GM21717 (cell line): Measurements from ENCODE around the gene CIDEA.
A peak's percentile ranks its signal among the peaks of the same experiment; 100 is the strongest.

Source experiments
- ATAC-seq: cut with Tn5 transposase; IDR thresholded peaks from one replicate; pipeline ENCODE4 v1.9.1; 2021; ENCODE audit warnings: mild to moderate bottlenecking, moderate library complexity; ENCODE audit not compliant: unreplicated experiment

The CIDEA gene

GRCh38 chr18:12271376-12272235 lies 17.4 kb downstream of the CIDEA start:
- peak; percentile 53 for ATAC-seq

- no peak for ATAC-seq
Measured at GRCh38 chr18:12274793-12275192, 20.6 kb downstream of the CIDEA start.

GRCh38 chr18:12276736-12277554 lies 22.8 kb downstream of the CIDEA start:
- ATAC-seq: no peak

- no peak for ATAC-seq
Measured at GRCh38 chr18:12278215-12278671, 24.1 kb downstream of the CIDEA start.

- no peak for ATAC-seq
Measured at GRCh38 chr18:12278741-12279682, 24.9 kb downstream of the CIDEA start.

- ATAC-seq: no peak
Measured at GRCh38 chr18:12279781-12280531, 25.8 kb downstream of the CIDEA start.

GRCh38 chr18:12281861-12282260 lies 27.7 kb downstream of the CIDEA start:
- no peak for ATAC-seq

GRCh38 chr18:12282442-12283039 lies 28.4 kb downstream of the CIDEA start:
- no peak for ATAC-seq

- no peak for ATAC-seq
Measured at GRCh38 chr18:12283256-12283655, 29.1 kb downstream of the CIDEA start.

GRCh38 chr18:12283666-12284065 lies 29.5 kb downstream of the CIDEA start:
- ATAC-seq: no peak

- ATAC-seq: no peak
Measured at GRCh38 chr18:12287131-12287681, 33.0 kb downstream of the CIDEA start.

- no peak for ATAC-seq
Measured at GRCh38 chr18:12287684-12288402, 33.7 kb downstream of the CIDEA start.

GRCh38 chr18:12288403-12288755 lies 34.2 kb downstream of the CIDEA start:
- ATAC-seq: no peak

GRCh38 chr18:12290086-12290485 lies 35.9 kb downstream of the CIDEA start:
- no peak for ATAC-seq

- ATAC-seq: no peak
Measured at GRCh38 chr18:12291161-12291560, 37.0 kb downstream of the CIDEA start.

GRCh38 chr18:12291690-12292089 lies 37.5 kb downstream of the CIDEA start:
- no peak for ATAC-seq

- ATAC-seq: no peak
Measured at GRCh38 chr18:12293831-12294230, 39.7 kb downstream of the CIDEA start.

GRCh38 chr18:12295389-12296086 lies 41.4 kb downstream of the CIDEA start:
- ATAC-seq: no peak
